Mammary epithelial cell (primary cell): ENCODE measurements around the gene MOV10L1.

Source experiments
- EZH2 ChIP-seq: IDR thresholded peaks from 2 replicates; pipeline ENCODE4 v1.6.1; 2012; ENCODE audit warnings: low read length, inconsistent platforms, borderline replicate concordance
- TF ChIP-seq, protein P1 (sequence below), 2 donors: IDR thresholded peaks in 1 of 2; conservative IDR thresholded peaks in 1 of 2; 2 replicates each; pipeline ENCODE4 v1.5.1; 2011 to 2012; ENCODE audit warnings: inconsistent platforms in 2 of 2, low read length in 2 of 2, mild to moderate bottlenecking in 2 of 2, control low read depth in 1 of 2, low read depth in 1 of 2; ENCODE audit not compliant: insufficient read depth in 1 of 2; ENCODE audit errors: extremely low read depth in 1 of 2

DNA sequence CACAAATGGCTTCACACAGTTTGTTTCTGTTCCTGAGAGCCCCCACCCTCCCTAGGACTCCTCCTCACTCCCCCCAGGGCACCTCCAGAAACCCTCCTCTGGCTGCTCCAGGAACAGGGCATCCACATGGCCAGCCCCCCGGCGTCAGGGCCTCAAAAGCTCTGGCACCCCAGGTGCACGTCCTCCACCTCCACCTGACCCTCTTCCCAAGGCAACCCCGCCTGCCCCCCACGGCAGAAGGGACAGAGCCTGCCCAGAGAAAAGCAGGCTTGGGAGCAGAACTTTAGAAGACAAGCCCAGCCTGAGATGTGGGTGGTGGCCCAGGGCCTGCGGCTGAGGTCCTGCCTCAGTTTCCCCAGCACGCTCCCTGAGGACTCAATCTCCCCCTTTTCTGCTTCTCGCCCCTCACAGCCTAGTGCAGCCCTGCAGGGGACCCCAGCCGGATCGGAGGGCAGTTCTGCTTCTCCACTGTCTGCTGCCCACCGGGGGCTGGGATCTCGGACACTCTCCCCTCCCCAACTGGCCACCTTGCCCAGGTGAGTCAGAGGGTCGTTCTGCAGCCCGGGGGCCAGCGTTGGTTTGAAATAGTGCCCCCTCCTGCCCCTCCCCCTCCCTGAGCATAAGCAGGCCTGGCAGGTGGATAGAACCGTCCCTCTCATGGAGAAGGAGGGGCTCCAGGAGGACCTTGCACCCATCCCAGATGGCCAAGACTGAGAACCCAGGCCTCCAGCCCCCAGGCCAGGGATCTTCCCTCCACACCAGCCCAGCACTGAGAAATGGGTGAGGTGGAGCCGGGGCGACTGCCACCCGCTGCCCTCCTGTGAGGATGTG is 93.5 kb downstream of the MOV10L1 start:
- TF ChIP-seq, protein P1, sequence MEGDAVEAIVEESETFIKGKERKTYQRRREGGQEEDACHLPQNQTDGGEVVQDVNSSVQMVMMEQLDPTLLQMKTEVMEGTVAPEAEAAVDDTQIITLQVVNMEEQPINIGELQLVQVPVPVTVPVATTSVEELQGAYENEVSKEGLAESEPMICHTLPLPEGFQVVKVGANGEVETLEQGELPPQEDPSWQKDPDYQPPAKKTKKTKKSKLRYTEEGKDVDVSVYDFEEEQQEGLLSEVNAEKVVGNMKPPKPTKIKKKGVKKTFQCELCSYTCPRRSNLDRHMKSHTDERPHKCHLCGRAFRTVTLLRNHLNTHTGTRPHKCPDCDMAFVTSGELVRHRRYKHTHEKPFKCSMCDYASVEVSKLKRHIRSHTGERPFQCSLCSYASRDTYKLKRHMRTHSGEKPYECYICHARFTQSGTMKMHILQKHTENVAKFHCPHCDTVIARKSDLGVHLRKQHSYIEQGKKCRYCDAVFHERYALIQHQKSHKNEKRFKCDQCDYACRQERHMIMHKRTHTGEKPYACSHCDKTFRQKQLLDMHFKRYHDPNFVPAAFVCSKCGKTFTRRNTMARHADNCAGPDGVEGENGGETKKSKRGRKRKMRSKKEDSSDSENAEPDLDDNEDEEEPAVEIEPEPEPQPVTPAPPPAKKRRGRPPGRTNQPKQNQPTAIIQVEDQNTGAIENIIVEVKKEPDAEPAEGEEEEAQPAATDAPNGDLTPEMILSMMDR (conservative IDR thresholded peaks at IDR 0.05 in 1 of 2, IDR thresholded peaks at IDR 0.05 in 1 of 2; ENCODE audit: extremely low read depth in 1 of 2, insufficient read depth in 1 of 2, low read depth in 1 of 2, low read length in 2 of 2) = no peak
- no peak for TF ChIP-seq EZH2
